B cell (primary cell): Measurements from ENCODE around the gene OR2T4. TPM values are rescaled to one million over a fixed set of nuclear protein-coding genes. Genes with fewer than 3 reads are reported as not detected.

Experiments
- ATAC-seq: fragments of 200-7000 bp; cut with Tn5 transposase; one replicate; pipeline ENCODE4 v1.10.0; 2021; ENCODE audit warnings: low read depth, mild to moderate bottlenecking, moderate number of reproducible peaks, moderate library complexity
- CTCF ChIA-PET: fragments of 350-600 bp; sonication (Branson Sonifier 250); formaldehyde crosslinking; loops from one replicate; lab custom pipeline; 2021; ENCODE audit warnings: antibody characterized with exemption, inconsistent platforms; lab: Charles Lee
- POLR2A ChIA-PET: fragments of 350-600 bp; sonication (Branson Sonifier 250); formaldehyde crosslinking; loops from one replicate; lab custom pipeline; 2021; ENCODE audit warnings: antibody characterized with exemption; lab: Charles Lee
- DNase-seq: peaks from one replicate; pipeline ENCODE4 v3.0.0; 2013
- H2AFZ ChIP-seq: 2 replicates; pipeline ENCODE4 v1.6.1; 2012; ENCODE audit warnings: mild to moderate bottlenecking, low read depth, low read length; ENCODE audit not compliant: insufficient read depth, poor library complexity, severe bottlenecking
- H3K27ac ChIP-seq, 2 donors: 1 replicate in 1 of 2; 2 replicates in 1 of 2; pipeline ENCODE4 v1.5.1; 2012 to 2013; ENCODE audit warnings: low read length in 2 of 2, mild to moderate bottlenecking in 2 of 2, moderate library complexity in 1 of 2
- H3K27me3 ChIP-seq, 4 experiments: fragments of 200-600 bp in 1 of 4; sonication (generic) in 1 of 4; replicated peaks in 1 of 4; 1 replicate in 2 of 4; 2 replicates in 2 of 4; pipeline versions ENCODE4 v1.6.1 to v1.7.0; 2013 to 2016; ENCODE audit warnings: low read length in 3 of 4, mild to moderate bottlenecking in 2 of 4, mixed read lengths in 1 of 4, moderate library complexity in 1 of 4; ENCODE audit not compliant: insufficient read depth in 4 of 4, control insufficient read depth in 3 of 4; ENCODE audit errors: control extremely low read depth in 1 of 4
- H3K36me3 ChIP-seq, 2 experiments: replicated peaks in 1 of 2; 1 replicate in 1 of 2; 2 replicates in 1 of 2; pipeline versions ENCODE4 v1.6.1 to v1.7.1; 2013; ENCODE audit warnings: low read length in 1 of 2; ENCODE audit not compliant: insufficient read depth in 2 of 2, control insufficient read depth in 1 of 2; ENCODE audit errors: control extremely low read depth in 1 of 2, extremely low read depth in 1 of 2
- H3K4me1 ChIP-seq, 2 donors: fragments of 200-600 bp in 1 of 2; sonication (generic) in 1 of 2; 1 replicate in 1 of 2; 2 replicates in 1 of 2; pipeline versions ENCODE4 v1.5.1 to v1.6.1; 2013 to 2017; ENCODE audit warnings: low read length in 2 of 2; ENCODE audit not compliant: control insufficient read depth in 2 of 2, insufficient read depth in 2 of 2
- H3K4me2 ChIP-seq: replicated peaks from 2 replicates; pipeline ENCODE3; 2012; ENCODE audit warnings: mild to moderate bottlenecking, low read depth, low read length; ENCODE audit not compliant: poor library complexity, severe bottlenecking
- H3K4me3 ChIP-seq, 5 experiments: fragments of 200-600 bp in 1 of 5; sonication (generic) in 1 of 5; 1 replicate in 3 of 5; 2 replicates in 2 of 5; pipeline versions ENCODE4 v1.5.1 to v1.7.0; 2011 to 2016; ENCODE audit warnings: low read length in 4 of 5, mild to moderate bottlenecking in 4 of 5, low read depth in 2 of 5, control low read depth in 1 of 5, moderate library complexity in 1 of 5; ENCODE audit not compliant: insufficient read depth in 1 of 5; ENCODE audit errors: control extremely low read depth in 1 of 5, extremely low read depth in 1 of 5
- H3K79me2 ChIP-seq: fragments of 200-600 bp; sonication (generic); one replicate; pipeline ENCODE4 v1.6.0; 2016; ENCODE audit warnings: low read length; ENCODE audit not compliant: control insufficient read depth, insufficient read depth
- H3K9ac ChIP-seq: fragments of 200-600 bp; sonication (generic); 2 replicates; pipeline ENCODE4 v1.6.1; 2017; ENCODE audit warnings: mild to moderate bottlenecking, low read length, moderate library complexity
- H3K9me3 ChIP-seq, 3 donors: one replicate each; pipeline versions ENCODE4 v1.6.1 to v1.7.1; 2013; ENCODE audit warnings: low read length in 2 of 3; ENCODE audit not compliant: control insufficient read depth in 2 of 3, insufficient read depth in 1 of 3; ENCODE audit errors: control extremely low read depth in 1 of 3
- H4K20me1 ChIP-seq: 2 replicates; pipeline ENCODE4 v1.6.0; 2012; ENCODE audit warnings: mild to moderate bottlenecking, low read length; ENCODE audit not compliant: insufficient read depth, control insufficient read depth, poor library complexity, severe bottlenecking
- H3K27ac Mint-ChIP-seq: one replicate; pipeline ENCODE4 v1.8.0; 2021; ENCODE audit warnings: mixed read lengths
- H3K27me3 Mint-ChIP-seq: one replicate; pipeline ENCODE4 v1.8.0; 2021; ENCODE audit warnings: mixed read lengths
- H3K4me1 Mint-ChIP-seq: one replicate; pipeline ENCODE4 v1.8.0; 2021; ENCODE audit warnings: mixed read lengths
- H3K4me3 Mint-ChIP-seq: one replicate; pipeline ENCODE4 v1.8.0; 2021; ENCODE audit warnings: mixed read lengths
- H3K9me3 Mint-ChIP-seq: one replicate; pipeline ENCODE4 v1.8.0; 2022; ENCODE audit warnings: mixed read lengths; ENCODE audit not compliant: insufficient read depth
- EZH2 ChIP-seq: IDR thresholded peaks from 2 replicates; pipeline ENCODE4 v1.6.1; 2012; ENCODE audit warnings: borderline replicate concordance, low read depth, mild to moderate bottlenecking, moderate library complexity, low read length; ENCODE audit not compliant: insufficient read depth, poor library complexity, severe bottlenecking
- WGBS: methylation state at CpG from one replicate; pipeline ENCODE4 v1.1.5; 2013; ENCODE audit warnings: missing lambda C conversion rate; ENCODE audit not compliant: insufficient coverage; 5-methylcytosine and 5-hydroxymethylcytosine counted together
- intact Hi-C: fragments of 100-400 bp; cut with micrococcal nuclease; formaldehyde crosslinking; loops from one replicate; pipeline ENCODE4 v1.10.0; 2022
- polyA plus RNA-seq: library from polyadenylated mRNA; depleted of rRNA; stranded (reverse); fragments of >200 nt; gene quantifications from 2 replicates; pipeline ENCODE4 v1.2.3, GENCODE V29; 2012
- total RNA-seq, 2 donors: library from RNA; stranded (reverse); fragments of 120-200 nt in 1 of 2; gene quantifications; 1 replicate in 1 of 2; 2 replicates in 1 of 2; pipeline versions ENCODE4 v1.2.3 to v1.2.4, GENCODE V29; 2013 to 2022
- TF ChIP-seq, protein P1 (sequence below): fragments of 200-600 bp; IDR thresholded peaks from one replicate; pipeline ENCODE4 v1.8.0; 2022; ENCODE audit warnings: antibody characterized with exemption, mild to moderate bottlenecking

OR2T4 gene
- total and polyA plus RNA-seq, 2 donors (not counting 1 experiment from before 2014, with no cell fraction given) = not detected

DNA sequence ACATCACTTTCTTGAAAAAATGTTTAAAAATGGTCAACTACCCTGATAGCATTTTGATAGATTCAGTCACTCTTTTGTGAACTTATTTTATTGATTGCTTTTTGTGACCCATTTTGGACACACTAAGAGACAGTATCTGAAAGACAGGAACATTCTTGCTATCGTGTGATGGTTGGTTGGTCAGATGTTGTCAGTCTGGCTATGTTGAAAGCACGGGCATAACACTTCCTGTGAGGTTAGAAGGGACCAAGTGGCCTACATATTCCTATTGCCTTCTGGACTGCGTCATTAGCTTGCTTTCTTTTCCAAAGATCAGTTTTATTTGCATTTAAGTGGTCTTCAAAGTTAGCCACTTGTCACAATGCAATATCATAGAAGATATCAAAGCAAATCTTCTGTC lies 15.5 kb downstream of the OR2T4 start:
- ATAC-seq (no peak), DNase-seq (no peak)
- Histone ChIP-seq H4K20me1 (no peaks in the 10 kb centered on the region), H3K9ac (no peak overlapping the region), H3K4me3 (no peak overlapping the region), H3K27ac (no peak overlapping the region), H3K36me3 (no peaks in the 10 kb centered on the region), H3K9me3 (no peaks in the 10 kb centered on the region), H3K4me2 (no peak overlapping the region), H3K4me1 (no peaks in the 10 kb centered on the region), H3K27me3 (no peaks in the 10 kb centered on the region), H2AFZ (no peak overlapping the region), H3K79me2 (no peaks in the 10 kb centered on the region)
- CTCF ChIA-PET = no interaction called here
- no peak for TF ChIP-seq EZH2
- TF ChIP-seq, protein P1, sequence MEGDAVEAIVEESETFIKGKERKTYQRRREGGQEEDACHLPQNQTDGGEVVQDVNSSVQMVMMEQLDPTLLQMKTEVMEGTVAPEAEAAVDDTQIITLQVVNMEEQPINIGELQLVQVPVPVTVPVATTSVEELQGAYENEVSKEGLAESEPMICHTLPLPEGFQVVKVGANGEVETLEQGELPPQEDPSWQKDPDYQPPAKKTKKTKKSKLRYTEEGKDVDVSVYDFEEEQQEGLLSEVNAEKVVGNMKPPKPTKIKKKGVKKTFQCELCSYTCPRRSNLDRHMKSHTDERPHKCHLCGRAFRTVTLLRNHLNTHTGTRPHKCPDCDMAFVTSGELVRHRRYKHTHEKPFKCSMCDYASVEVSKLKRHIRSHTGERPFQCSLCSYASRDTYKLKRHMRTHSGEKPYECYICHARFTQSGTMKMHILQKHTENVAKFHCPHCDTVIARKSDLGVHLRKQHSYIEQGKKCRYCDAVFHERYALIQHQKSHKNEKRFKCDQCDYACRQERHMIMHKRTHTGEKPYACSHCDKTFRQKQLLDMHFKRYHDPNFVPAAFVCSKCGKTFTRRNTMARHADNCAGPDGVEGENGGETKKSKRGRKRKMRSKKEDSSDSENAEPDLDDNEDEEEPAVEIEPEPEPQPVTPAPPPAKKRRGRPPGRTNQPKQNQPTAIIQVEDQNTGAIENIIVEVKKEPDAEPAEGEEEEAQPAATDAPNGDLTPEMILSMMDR = no peak
- POLR2A ChIA-PET = no interaction called here
- Mint-ChIP-seq H3K27ac (no peak overlapping the region), H3K9me3 (no peaks in the 10 kb centered on the region), H3K27me3 (peaks cover 9% of the 10 kb centered on the region), H3K4me3 (no peak overlapping the region), H3K4me1 (no peaks in the 10 kb centered on the region)
- 83% methylated on average over 1 of the region's 3 CpGs for WGBS
- intact Hi-C loops = no loop called here

DNA sequence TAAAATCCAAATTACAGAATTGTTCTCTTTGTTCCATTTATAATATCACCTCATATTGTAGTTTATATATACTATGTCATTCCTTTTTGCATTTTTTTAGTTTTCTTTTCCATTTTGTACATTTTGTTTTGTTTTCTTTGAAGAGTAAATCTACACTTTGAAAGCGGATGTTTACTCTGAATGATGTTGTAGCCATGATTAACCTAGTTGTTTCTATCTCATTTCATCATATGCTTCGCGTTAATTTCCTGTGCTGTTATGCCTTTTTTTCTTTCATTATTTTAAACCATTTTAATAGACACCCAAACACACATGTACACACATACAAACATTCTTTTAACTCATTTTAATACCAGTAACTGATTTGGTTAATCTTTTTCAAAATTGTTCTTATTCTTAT lies 19.4 kb downstream of the OR2T4 start:
- no peak overlapping the region for H3K27ac Mint-ChIP-seq
- Histone ChIP-seq H3K9ac (no peak overlapping the region), H3K27ac (no peak overlapping the region), H3K27me3 (no peaks in the 10 kb centered on the region), H2AFZ (no peak overlapping the region), H3K4me2 (no peak overlapping the region), H3K9me3 (no peaks in the 10 kb centered on the region), H3K4me3 (no peak overlapping the region), H4K20me1 (no peaks in the 10 kb centered on the region), H3K79me2 (no peaks in the 10 kb centered on the region), H3K4me1 (no peaks in the 10 kb centered on the region), H3K36me3 (no peaks in the 10 kb centered on the region)
- ChIA-PET CTCF (no interaction called here), POLR2A (interaction anchor here (0.6 kb wide), 1 partner anchor 1112 kb away, joined by 3 read pairs; no protein-coding TSS in a partner anchor)
- ATAC-seq = no peak
- no peak for DNase-seq
- H3K4me3 Mint-ChIP-seq = no peak overlapping the region
- H3K27me3 Mint-ChIP-seq = peaks cover 10% of the 10 kb centered on the region
- no CpG with 5 or more reads among the region's 3 CpGs for WGBS
- TF ChIP-seq EZH2 = no peak
- TF ChIP-seq, protein P1 = no peak
- no peaks in the 10 kb centered on the region for H3K9me3 Mint-ChIP-seq
- intact Hi-C loops = no loop called here
- no peaks in the 10 kb centered on the region for H3K4me1 Mint-ChIP-seq
